HCT116 (cell line): ENCODE measurements around the gene KCNMB4. TPM values are rescaled to one million over a fixed set of nuclear protein-coding genes. Genes with fewer than 3 reads are reported as not detected.

Experiments
- ATAC-seq: fragments of 200-7000 bp; cut with Tn5 transposase; 2 replicates; pipeline ENCODE4 v1.9.1; 2020; ENCODE audit warnings: mild to moderate bottlenecking, moderate library complexity
- BruUV-seq: library from RNA; stranded (reverse); fragments of 400-500 nt; replicated peaks from 2 replicates; lab custom pipeline; 2021; lab: Mats Ljungman, UMichigan
- CTCF ChIA-PET: fragments of 300-600 bp; sonication (Branson Sonifier 250); formaldehyde crosslinking; loops from one replicate; lab custom pipeline; 2021; ENCODE audit warnings: antibody characterized with exemption; lab: Charles Lee
- POLR2A ChIA-PET: fragments of 300-600, 350-600 bp; sonication (Branson Sonifier 250); formaldehyde crosslinking; loops from one replicate; lab custom pipeline; 2021; ENCODE audit warnings: antibody characterized with exemption; lab: Charles Lee
- RAD21 ChIA-PET, 2 experiments: fragments of 300-600 bp; sonication (Branson Sonifier 250); formaldehyde crosslinking; loops; one replicate each; lab custom pipeline; 2023; ENCODE audit warnings: low total read pairs in 2 of 2; ENCODE audit not compliant: uncharacterized antibody in 2 of 2, unreplicated experiment in 2 of 2, low non-redundant PET in 1 of 2; lab: Charles Lee
- DNase-seq: peaks from one replicate; pipeline ENCODE4 v3.0.0-alpha.2; 2010; ENCODE audit warnings: low read depth, low spot score
- H2AFZ ChIP-seq: fragments of 200-600 bp; shearing (Covaris generic), sonication (generic); 2 replicates; pipeline ENCODE4 v1.6.1; 2017; ENCODE audit warnings: low read depth, mixed run types, mixed read lengths, antibody characterized with exemption, low read length; ENCODE audit not compliant: poor library complexity, severe bottlenecking
- H3K27ac ChIP-seq: 2 replicates; pipeline ENCODE4 v1.5.1; 2012; ENCODE audit warnings: low read depth, low read length
- H3K27me3 ChIP-seq: fragments of 200-600 bp; sonication (generic); 2 replicates; pipeline ENCODE4 v1.6.1; 2016; ENCODE audit warnings: mixed run types, low read length, mixed read lengths; ENCODE audit not compliant: insufficient read depth
- H3K36me3 ChIP-seq, 2 experiments: fragments of 200-500 bp in 1 of 2; fragments of 200-600 bp in 1 of 2; sonication (Bioruptor generic) in 1 of 2; sonication (generic) in 1 of 2; 2 replicates each; pipeline versions ENCODE4 v1.5.1 to v1.6.1; 2014 to 2016; ENCODE audit warnings: low read length in 2 of 2, inconsistent platforms in 1 of 2, mixed read lengths in 1 of 2, mixed run types in 1 of 2; ENCODE audit not compliant: insufficient read depth in 2 of 2, control insufficient read depth in 1 of 2
- H3K4me1 ChIP-seq, 2 experiments: fragments of 200-600 bp in 1 of 2; sonication (generic) in 1 of 2; 2 replicates each; pipeline versions ENCODE4 v1.5.1 to v1.6.1; 2012 to 2017; ENCODE audit warnings: low read length in 2 of 2, inconsistent platforms in 1 of 2, mild to moderate bottlenecking in 1 of 2, mixed read lengths in 1 of 2, mixed run types in 1 of 2, moderate library complexity in 1 of 2; ENCODE audit not compliant: insufficient read depth in 2 of 2, control insufficient read depth in 1 of 2
- H3K4me2 ChIP-seq: fragments of 200-600 bp; sonication (generic); 2 replicates; pipeline ENCODE4 v1.6.1; 2017; ENCODE audit warnings: mixed run types, low read length, mixed read lengths
- H3K4me3 ChIP-seq, 2 experiments: fragments of 200-600 bp in 1 of 2; sonication (generic) in 1 of 2; replicated peaks in 1 of 2; 2 replicates each; pipeline ENCODE4 v1.5.1; 2011 to 2016; ENCODE audit warnings: low read length in 2 of 2, control low read depth in 1 of 2, low read depth in 1 of 2, mild to moderate bottlenecking in 1 of 2, mixed read lengths in 1 of 2, mixed run types in 1 of 2
- H3K79me2 ChIP-seq: fragments of 200-600 bp; sonication (generic); 2 replicates; pipeline ENCODE4 v1.6.1; 2017; ENCODE audit warnings: mild to moderate bottlenecking, mixed run types, low read length, moderate library complexity, mixed read lengths; ENCODE audit not compliant: insufficient read depth
- H3K9ac ChIP-seq: fragments of 200-600 bp; sonication (generic); 2 replicates; pipeline ENCODE4 v1.6.1; 2016; ENCODE audit warnings: low read length, mixed read lengths
- H3K9me2 ChIP-seq: fragments of 200-600 bp; sonication (generic), shearing (Covaris generic); 2 replicates; pipeline ENCODE4 v1.6.1; 2017; ENCODE audit warnings: mixed run types, mild to moderate bottlenecking, moderate library complexity; ENCODE audit not compliant: insufficient read depth
- H3K9me3 ChIP-seq, 2 experiments: fragments of 200-500 bp in 1 of 2; fragments of 200-600 bp in 1 of 2; sonication (Bioruptor generic) in 1 of 2; sonication (generic) in 1 of 2; 2 replicates each; pipeline ENCODE4 v1.6.1; 2014 to 2017; ENCODE audit warnings: low read length in 2 of 2, mixed read lengths in 2 of 2, inconsistent platforms in 1 of 2, low read depth in 1 of 2, mild to moderate bottlenecking in 1 of 2, mixed run types in 1 of 2, moderate library complexity in 1 of 2; ENCODE audit not compliant: control insufficient read depth in 1 of 2, insufficient read depth in 1 of 2
- H4K20me1 ChIP-seq: fragments of 200-600 bp; sonication (generic), shearing (Covaris generic); 2 replicates; pipeline ENCODE4 v1.6.1; 2017; ENCODE audit warnings: mixed run types, mild to moderate bottlenecking, moderate library complexity; ENCODE audit not compliant: insufficient read depth
- CBX3 ChIP-seq: IDR thresholded peaks from 2 replicates; pipeline ENCODE4 v1.6.1; 2012; ENCODE audit warnings: low read depth
- ELF1 ChIP-seq: IDR thresholded peaks from 2 replicates; pipeline ENCODE4 v1.6.1; 2012; ENCODE audit warnings: low read depth, borderline replicate concordance
- EZH2phosphoT487 ChIP-seq: fragments of 200-600 bp; IDR thresholded peaks from 2 replicates; pipeline ENCODE4 v1.6.1; 2018; ENCODE audit warnings: antibody characterized with exemption, borderline replicate concordance
- JUND ChIP-seq: IDR thresholded peaks from 2 replicates; pipeline ENCODE4 v1.6.1; 2012
- MAX ChIP-seq: IDR thresholded peaks from 2 replicates; pipeline ENCODE4 v1.6.1; 2012
- POLR2A ChIP-seq: IDR thresholded peaks from 2 replicates; pipeline ENCODE4 v1.7.0; 2011; ENCODE audit warnings: borderline replicate concordance; ENCODE audit not compliant: insufficient read depth, insufficient read length; ENCODE audit errors: extremely low read depth
- SIN3A ChIP-seq: IDR thresholded peaks from 2 replicates; pipeline ENCODE4 v1.6.1; 2012; ENCODE audit warnings: low read depth
- SP1 ChIP-seq: IDR thresholded peaks from 2 replicates; pipeline ENCODE4 v1.6.1; 2012; ENCODE audit warnings: low read depth
- ZBTB33 ChIP-seq: IDR thresholded peaks from 2 replicates; pipeline ENCODE4 v1.6.1; 2011; ENCODE audit warnings: mild to moderate bottlenecking, low read length, moderate library complexity; ENCODE audit not compliant: insufficient replicate concordance; ENCODE audit errors: extremely low read depth
- ZNF274 ChIP-seq: fragments of 200-500 bp; sonication (Bioruptor generic); IDR thresholded peaks from 2 replicates; pipeline ENCODE4 v1.6.1; 2014; ENCODE audit warnings: mild to moderate bottlenecking, low read depth, low read length, inconsistent platforms
- intact Hi-C: fragments of 100-400 bp; cut with micrococcal nuclease; formaldehyde crosslinking; loops from 2 replicates; pipeline ENCODE4 v1.10.0; 2022
- total RNA-seq: library from RNA; stranded (reverse); gene quantifications from one replicate; pipeline ENCODE4 v1.2.1, GENCODE V29; 2021; ENCODE audit not compliant: unreplicated experiment

KCNMB4 gene
- total RNA-seq, 1 experiment from 2014 or later: 5.0 TPM

GRCh38 chr12:70332236-70332635, 33.9 kb upstream of the KCNMB4 start:
- H3K4me3 ChIP-seq: no peak overlapping the region
- CTCF ChIA-PET: no interaction called here
- no peaks in the 10 kb centered on the region for H4K20me1 ChIP-seq
- POLR2A ChIA-PET: no interaction called here
- no peak for DNase-seq
- peaks cover 0 to 2% of the 10 kb centered on the region in 2 experiments; a peak in 2 of 4 replicates for H3K36me3 ChIP-seq
- TF ChIP-seq MAX: no peak
- no peak overlapping the region for H3K9ac ChIP-seq
- ATAC-seq: no peak
- H3K27me3 ChIP-seq: no peaks in the 10 kb centered on the region
- H2AFZ ChIP-seq: no peak overlapping the region
- no peak overlapping the region for H3K27ac ChIP-seq
- no peaks in the 10 kb centered on the region for H3K9me2 ChIP-seq
- BruUV-seq: no TSS peak
- H3K4me1 ChIP-seq: peaks cover 0 to 9% of the 10 kb centered on the region in 2 experiments; a peak in 1 of 4 replicates
- H3K9me3 ChIP-seq: no peaks in the 10 kb centered on the region
- no peak overlapping the region for H3K4me2 ChIP-seq
- 0 out of 2 replicates have a peak, but pooled peaks cover 8% of the 10 kb centered on the region for H3K79me2 ChIP-seq
- intact Hi-C loops: no loop called here
- RAD21 ChIA-PET: no interaction called here

- RAD21 ChIA-PET: no interaction called here
- Histone ChIP-seq H4K20me1 (no peaks in the 10 kb centered on the region), H3K36me3 (peaks cover 13 to 15% of the 10 kb centered on the region in 2 experiments; a peak in 3 of 4 replicates), H3K9me2 (no peaks in the 10 kb centered on the region), H3K4me3 (no peak overlapping the region), H3K79me2 (0 out of 2 replicates have a peak, but pooled peaks cover 8% of the 10 kb centered on the region), H3K9ac (no peak overlapping the region), H3K4me1 (peaks cover 0 to 6% of the 10 kb centered on the region in 2 experiments; a peak in 1 of 4 replicates), H2AFZ (no peak overlapping the region), H3K27me3 (no peaks in the 10 kb centered on the region), H3K9me3 (no peaks in the 10 kb centered on the region), H3K4me2 (no peak overlapping the region), H3K27ac (no peak overlapping the region)
- ATAC-seq: no peak
- intact Hi-C loops: no loop called here
- CTCF ChIA-PET: no interaction called here
- no peak for TF ChIP-seq ZNF274
- TF ChIP-seq ELF1: no peak
- TF ChIP-seq SP1: no peak
- no peak for TF ChIP-seq JUND
- TF ChIP-seq ZBTB33: no peak
- TF ChIP-seq CBX3: no peak
- TF ChIP-seq EZH2phosphoT487: no peak
- TF ChIP-seq SIN3A: no peak
- TF ChIP-seq POLR2A: no peak
- POLR2A ChIA-PET: no interaction called here
- no TSS peak for BruUV-seq
- no peak for DNase-seq
Observed at GRCh38 chr12:70334742-70335141, 31.3 kb upstream of the KCNMB4 start.
